ENCODE results near the gene ZNF98.

ZNF98 gene

DNA sequence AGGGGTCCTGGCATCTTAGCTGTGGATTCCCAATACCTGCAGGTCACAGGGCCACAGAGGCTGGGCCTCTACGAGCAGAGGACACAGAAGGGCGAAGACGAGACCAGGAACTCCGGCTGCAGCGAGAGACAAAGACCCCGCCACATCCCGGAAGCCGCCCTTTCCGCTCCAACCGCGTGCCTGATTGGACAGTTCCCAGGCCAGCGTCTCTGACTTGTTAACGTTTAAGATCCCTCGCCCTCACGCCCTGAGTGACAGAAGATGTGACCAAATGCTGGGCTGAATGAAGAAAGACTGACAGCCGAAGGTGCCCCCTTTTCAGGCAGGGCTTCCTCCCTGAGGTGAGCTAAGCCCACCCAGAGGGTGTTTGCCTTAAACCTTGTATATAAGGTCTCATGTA is at the start of gene ZNF98:
TSS of gene ZNF98 (minus strand) at position 136 of the 400 bp plus-strand sequence. CDS start at position 14, 122 bp downstream.
- no peak for DNase-seq

DNA sequence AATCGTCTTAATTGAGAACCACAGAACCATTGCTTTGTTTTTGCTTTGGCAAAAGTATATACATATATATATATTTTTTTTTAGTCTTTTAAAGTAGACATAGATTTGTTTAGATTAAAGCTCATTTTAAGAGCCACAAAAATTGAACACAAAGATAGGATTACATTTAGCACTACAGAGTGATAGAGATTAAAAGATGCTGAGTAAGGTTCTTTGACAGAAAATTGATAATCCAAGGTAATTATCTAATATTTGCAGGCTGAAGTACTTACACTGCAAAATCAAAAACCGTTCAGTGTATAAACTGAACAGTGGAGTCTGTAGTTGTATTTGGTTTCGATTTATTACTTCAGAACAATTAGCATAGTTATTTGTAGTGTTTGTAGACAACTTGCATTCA is 24.5 kb upstream of the ZNF98 start:
- no peak for DNase-seq

DNA sequence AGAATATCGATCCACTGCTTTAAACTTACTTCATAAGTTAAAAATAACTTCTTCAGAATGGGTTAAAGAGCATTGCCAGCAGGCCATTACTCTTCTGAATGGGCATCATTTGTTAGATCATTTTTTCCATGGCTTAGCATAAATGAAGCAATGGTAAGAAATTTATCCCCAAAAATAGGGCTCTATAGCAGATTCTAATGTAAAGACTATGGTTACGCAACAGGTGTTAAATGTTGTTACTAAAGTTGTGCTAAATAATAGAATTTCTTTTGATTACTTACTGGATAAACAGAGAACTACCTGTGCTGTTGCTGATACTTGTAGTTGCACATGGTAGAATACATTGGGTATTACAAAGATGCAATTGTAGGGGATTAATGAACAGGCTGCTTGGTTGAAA is 15.9 kb upstream of the ZNF98 start:
- DNase-seq, result no peak

DNA sequence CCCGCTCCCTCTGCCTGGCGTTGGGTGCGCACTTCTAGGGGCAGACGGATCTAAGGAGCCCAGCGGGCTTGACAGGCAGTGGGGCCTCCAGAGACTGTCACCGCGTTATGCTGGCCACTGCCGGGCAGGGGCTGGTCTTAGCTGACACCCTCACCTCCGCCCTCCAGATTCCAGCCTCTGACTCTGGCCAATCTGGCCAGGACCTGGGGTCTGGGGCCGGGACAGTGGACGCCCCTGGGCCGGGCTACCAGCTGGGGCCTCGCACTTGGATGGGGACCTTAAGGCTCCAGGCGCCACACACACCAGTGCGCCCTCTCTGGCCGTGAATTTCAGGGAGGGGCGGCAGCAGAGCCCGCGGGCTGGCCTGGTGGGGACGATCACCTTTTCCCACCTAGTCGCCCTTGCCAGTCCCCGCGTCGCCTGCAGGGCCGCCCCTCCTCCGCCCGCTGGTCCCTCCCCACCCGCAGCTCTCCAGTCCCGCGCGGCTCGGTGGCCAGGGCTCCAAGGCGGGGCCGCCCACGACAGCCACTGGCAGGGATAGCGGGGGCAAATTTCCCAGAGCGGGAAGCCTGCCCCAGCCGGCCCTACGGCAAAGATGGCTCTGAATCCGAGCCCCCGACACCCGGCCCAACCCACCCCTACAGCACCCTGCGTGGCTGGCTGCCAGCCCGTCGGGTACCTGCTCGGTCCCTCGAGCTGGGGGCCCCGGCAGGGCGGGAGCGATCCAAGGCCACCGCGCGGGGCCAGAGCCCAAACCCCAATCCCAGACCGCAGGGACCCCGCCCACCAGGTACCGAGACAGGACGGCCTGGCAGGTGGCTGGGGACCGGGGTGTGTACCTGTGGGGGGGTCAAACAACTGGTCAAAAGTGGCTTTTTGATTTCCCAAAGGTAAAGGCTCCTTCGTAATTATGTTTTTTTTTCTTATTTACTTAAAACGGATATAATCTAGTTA is 6.1 kb upstream of the ZNF98 start:
- no peak for DNase-seq

DNA sequence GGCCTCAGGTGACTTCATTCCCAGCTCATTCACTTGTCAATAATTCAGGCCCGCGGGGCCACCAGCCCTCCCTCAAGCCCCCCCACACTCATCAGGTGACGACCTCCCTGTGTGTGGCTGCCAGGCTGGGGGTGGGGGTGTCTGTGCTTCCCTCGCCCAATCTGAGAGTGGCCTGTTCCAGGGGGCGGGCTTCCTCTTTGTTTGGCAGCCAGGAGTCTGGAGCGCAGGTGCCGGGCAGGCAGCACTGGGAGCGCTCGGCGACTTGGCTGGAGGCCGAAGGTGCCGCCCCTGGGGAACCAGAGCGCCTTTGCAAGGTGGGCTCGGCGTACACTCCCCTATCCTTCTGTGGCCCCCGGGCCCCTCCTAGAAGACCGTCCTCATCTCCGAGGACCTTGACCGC is 5.4 kb upstream of the ZNF98 start:
- no peak for DNase-seq

DNA sequence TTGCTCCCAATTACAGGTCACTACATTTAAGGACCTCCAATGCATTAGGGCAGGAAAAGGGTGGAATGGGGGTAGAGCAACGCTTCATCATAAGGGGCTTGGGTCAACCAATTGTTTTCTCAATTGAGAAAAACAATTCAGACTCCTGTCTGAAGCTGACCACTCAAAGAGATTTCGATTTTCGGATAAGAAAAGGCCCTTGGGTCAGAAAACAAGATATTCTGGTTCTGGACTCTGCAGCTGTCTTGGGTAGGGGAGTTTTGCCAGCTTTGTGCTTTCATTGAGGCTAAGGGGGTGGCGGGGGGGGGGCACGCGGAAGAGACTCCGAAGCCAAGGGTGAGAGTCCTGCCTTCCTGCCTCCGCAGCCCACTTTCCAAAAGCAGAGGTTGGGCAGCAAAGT is 4.8 kb upstream of the ZNF98 start:
- DNase-seq, result no peak

DNA sequence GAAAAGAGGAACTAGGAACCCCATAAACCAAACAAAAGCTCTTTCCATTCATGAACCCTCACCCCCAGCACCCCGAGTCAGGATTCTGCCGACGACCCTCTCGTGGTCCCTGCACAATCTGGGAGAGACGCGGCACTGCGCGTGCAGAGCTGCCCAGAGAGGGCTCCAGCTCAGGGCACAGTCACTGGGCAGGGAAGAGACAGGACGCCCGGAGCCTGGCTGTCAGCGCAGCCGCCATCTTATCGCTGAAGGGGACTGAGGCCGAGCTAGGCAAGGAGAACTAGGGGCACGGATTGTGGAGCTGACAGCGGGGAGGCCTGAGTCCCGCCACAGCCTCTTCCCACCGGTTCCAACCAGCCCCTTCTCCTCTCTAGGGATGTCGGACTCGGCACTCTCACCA is 349 bp downstream of the ZNF98 start:
- DNase-seq, result no peak

DNA sequence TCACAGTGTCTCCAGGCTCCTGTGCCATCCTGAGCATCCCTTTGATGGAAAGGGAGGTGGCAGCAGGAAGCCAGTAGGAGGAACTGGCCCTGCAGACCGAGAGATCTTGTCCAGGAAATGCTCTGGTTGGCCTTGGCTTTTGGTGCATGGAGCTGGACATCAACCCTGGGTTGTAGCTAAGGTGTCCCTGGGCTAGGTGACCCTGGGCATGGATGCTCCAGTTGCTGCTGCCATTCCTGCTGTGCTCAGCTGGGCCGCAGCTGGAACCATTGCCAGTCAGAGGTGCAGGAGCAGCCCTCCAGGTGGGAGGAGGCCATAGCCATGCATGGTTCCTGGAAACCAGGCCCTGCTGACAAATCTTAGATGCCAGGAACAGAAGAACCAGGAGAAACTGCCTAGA is 67.5 kb downstream of the ZNF98 start:
- DNase-seq, result no peak
